ENCODE measurements around the gene SEMA5B.

SEMA5B gene

DNA sequence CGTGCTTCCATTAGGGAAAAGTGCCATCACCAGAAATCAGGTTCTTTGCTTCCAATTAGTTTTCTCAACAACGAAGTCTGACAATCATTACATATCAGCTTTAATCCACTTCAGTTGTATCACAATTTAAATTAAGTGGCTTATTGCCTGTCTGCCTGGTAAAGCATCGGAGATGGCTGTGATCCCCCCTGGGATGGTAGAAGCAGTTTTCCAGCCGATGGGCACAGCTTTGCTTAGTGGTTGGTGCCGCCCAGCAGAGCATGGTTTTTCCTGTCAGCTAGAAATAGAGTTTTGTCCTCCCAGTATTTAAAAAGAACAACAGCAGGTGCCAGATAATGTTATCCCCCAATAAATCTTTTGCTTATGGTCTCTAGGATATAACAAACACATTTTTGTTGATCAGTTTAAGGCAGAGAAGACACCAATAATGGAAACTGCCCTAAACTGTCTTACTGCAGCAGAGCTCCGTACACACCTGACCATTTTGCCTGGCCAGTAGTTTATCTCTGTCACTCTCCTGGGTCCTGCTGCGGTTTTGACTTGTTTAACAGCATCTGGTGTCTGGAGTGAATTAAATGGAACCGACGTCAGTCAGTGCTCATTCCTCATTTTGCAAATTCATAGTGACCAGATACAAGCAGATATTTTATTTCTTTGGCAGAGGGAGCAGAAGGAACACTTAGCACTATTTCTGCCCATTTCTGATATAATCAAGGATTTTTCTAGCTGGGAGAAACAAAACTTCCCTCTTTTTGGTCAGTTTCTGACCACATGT lies 153.6 kb downstream of the SEMA5B start:
- H3K4me3 Mint-ChIP-seq: no peak overlapping the region
- H3K36me3 Mint-ChIP-seq (ENCODE audit: low read depth): peaks cover 25% of the 10 kb centered on the region
- peaks cover 4% of the 10 kb centered on the region for H3K9me3 Mint-ChIP-seq
- peaks cover 15% of the 10 kb centered on the region for H3K4me1 Mint-ChIP-seq (ENCODE audit: low read depth)
- no peaks in the 10 kb centered on the region for H3K27me3 Mint-ChIP-seq
- no peak overlapping the region for H3K27ac Mint-ChIP-seq
- no peak for DNase-seq

DNA sequence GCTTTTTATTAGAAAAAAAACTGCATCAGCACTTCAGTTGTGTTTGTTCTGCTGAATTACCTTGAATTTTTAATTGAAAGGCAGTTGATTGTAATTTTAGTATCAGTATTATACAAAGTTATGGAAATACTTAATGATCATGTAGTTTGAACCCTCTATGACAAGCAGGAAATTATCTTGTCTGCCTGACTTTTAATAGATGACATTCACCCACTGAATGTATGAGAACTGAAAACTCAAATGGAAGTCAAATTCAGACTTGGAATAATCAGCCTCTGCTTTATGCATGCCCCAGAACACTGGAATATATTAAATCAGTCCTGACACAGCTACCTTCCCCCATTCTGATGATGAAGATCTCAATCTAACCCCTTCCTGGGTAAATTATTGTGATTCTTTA lies 159.2 kb downstream of the SEMA5B start:
- no peak overlapping the region for H3K4me3 Mint-ChIP-seq
- H3K27ac Mint-ChIP-seq: no peak overlapping the region
- no peaks in the 10 kb centered on the region for H3K9me3 Mint-ChIP-seq
- peaks cover 23% of the 10 kb centered on the region for H3K36me3 Mint-ChIP-seq (ENCODE audit: low read depth)
- DNase-seq: no peak
- no peaks in the 10 kb centered on the region for H3K4me1 Mint-ChIP-seq (ENCODE audit: low read depth)
- no peaks in the 10 kb centered on the region for H3K27me3 Mint-ChIP-seq

DNA sequence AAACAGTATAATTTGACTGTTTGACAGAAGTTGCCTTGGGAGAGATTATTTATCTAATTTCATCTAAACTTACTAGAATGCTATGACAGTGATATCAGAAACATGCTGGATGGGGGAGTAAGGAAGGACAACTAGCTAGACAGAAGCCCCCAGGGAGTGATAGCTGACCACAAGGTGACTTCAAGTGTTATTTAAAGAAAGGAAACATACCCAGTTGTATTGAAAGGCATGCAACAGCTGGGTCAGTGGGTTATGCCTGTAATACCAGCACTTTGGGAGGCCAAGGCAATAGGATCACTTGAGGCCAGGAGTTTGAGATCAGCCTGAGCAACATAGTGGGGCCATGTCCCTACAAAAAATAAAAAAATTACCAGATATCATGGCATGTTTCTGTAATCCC lies 163.1 kb downstream of the SEMA5B start:
- Mint-ChIP-seq H3K36me3 (ENCODE audit: low read depth) (peaks cover 23% of the 10 kb centered on the region), H3K9me3 (no peaks in the 10 kb centered on the region), H3K4me1 (ENCODE audit: low read depth) (no peaks in the 10 kb centered on the region), H3K4me3 (no peak overlapping the region), H3K27ac (no peak overlapping the region), H3K27me3 (no peaks in the 10 kb centered on the region)
- no peak for DNase-seq

GRCh38 chr3:122862381-122862780 lies 165.2 kb downstream of the SEMA5B start:
- Mint-ChIP-seq H3K4me3 (no peak overlapping the region), H3K27ac (no peak overlapping the region), H3K27me3 (no peaks in the 10 kb centered on the region), H3K9me3 (no peaks in the 10 kb centered on the region), H3K36me3 (ENCODE audit: low read depth) (peaks cover 20% of the 10 kb centered on the region), H3K4me1 (ENCODE audit: low read depth) (peaks cover 2% of the 10 kb centered on the region)
- DNase-seq: no peak

All from activated T-cell treated with anti-CD3 and anti-CD28 coated beads, Interleukin-2, amount 50 U/mL, for 24 hours (primary cell).